Heart left ventricle (tissue), 16 donors: ENCODE measurements around the gene ATXN7L3. TPM values are rescaled to one million over a fixed set of nuclear protein-coding genes. Genes with fewer than 3 reads are reported as not detected.

Source experiments
- ATAC-seq, 4 donors: fragments of 200-7000 bp; cut with Tn5 transposase; one replicate each; pipeline ENCODE4 v1.9.1; 2020 to 2022; ENCODE audit warnings: moderate library complexity in 4 of 4, mild to moderate bottlenecking in 3 of 4, moderate number of reproducible peaks in 1 of 4
- DNase-seq, 5 donors: peaks; one replicate each; pipeline ENCODE4 v3.0.0-alpha.2; 2020
- H3K27ac ChIP-seq, 12 donors: fragments of 200-600 bp; sonication (generic) in 4 of 12; one replicate each; pipeline versions ENCODE4 v1.5.0 to v1.8.0; 2016 to 2022; ENCODE audit warnings: mild to moderate bottlenecking in 2 of 12
- H3K27me3 ChIP-seq, 9 donors: fragments of 200-600 bp; sonication (generic) in 2 of 9; one replicate each; pipeline versions ENCODE4 v1.5.1 to v1.8.0; 2016 to 2022; ENCODE audit warnings: mild to moderate bottlenecking in 3 of 9
- H3K36me3 ChIP-seq, 9 donors: fragments of 200-600 bp; sonication (generic) in 2 of 9; one replicate each; pipeline versions ENCODE4 v1.5.0 to v1.8.0; 2018 to 2022; ENCODE audit warnings: mild to moderate bottlenecking in 2 of 9
- H3K4me1 ChIP-seq, 12 donors: fragments of 200-600 bp; sonication (generic) in 4 of 12; one replicate each; pipeline versions ENCODE4 v1.5.0 to v1.8.0; 2016 to 2022; ENCODE audit warnings: mild to moderate bottlenecking in 3 of 12
- H3K4me3 ChIP-seq, 12 donors: fragments of 200-600 bp; sonication (generic) in 4 of 12; one replicate each; pipeline versions ENCODE4 v1.5.0 to v1.8.0; 2017 to 2022; ENCODE audit warnings: mild to moderate bottlenecking in 9 of 12, moderate library complexity in 4 of 12
- H3K9me3 ChIP-seq, 12 donors: fragments of 200-600 bp; sonication (generic) in 4 of 12; one replicate each; pipeline versions ENCODE4 v1.5.0 to v1.8.0; 2016 to 2022; ENCODE audit warnings: mild to moderate bottlenecking in 1 of 12
- POLR2A ChIP-seq, 2 donors: fragments of 450-650 bp; IDR thresholded peaks; one replicate each; pipeline ENCODE4 v1.6.1; 2017; ENCODE audit warnings: antibody characterized with exemption in 2 of 2, mild to moderate bottlenecking in 2 of 2, moderate library complexity in 2 of 2
- WGBS, 4 donors: extraction: QIAGEN DNeasy Blood & Tissue Kit in 2 of 4; methylation state at CpG; one replicate each; pipeline versions ENCODE4 v1.1.5 to v1.1.7; 2013 to 2018; 5-methylcytosine and 5-hydroxymethylcytosine counted together
- intact Hi-C, 10 donors: fragments of 100-400 bp; cut with DNase I; formaldehyde crosslinking; loops; one replicate each; pipeline versions ENCODE4 v1.11.1 to v1.14.2; 2022
- polyA plus RNA-seq, 2 donors: library from polyadenylated mRNA; stranded (reverse); fragments of 200-250 nt; gene quantifications; one replicate each; pipeline ENCODE4 v1.2.3, GENCODE V29; 2013
- total RNA-seq, 9 donors: library from RNA; depleted of rRNA in 2 of 9; stranded (reverse); fragments of >200 nt in 2 of 9; fragmentation: NEBNext Ultra II Directional in 3 of 9; extraction: Animal tissue kit (Norgen Biotek cat#: 25700) in 3 of 9; gene quantifications; one replicate each; pipeline versions ENCODE4 v1.1.0 to v1.2.4, GENCODE V29; 2016 to 2023
- TF ChIP-seq, protein P1 (sequence below), 12 donors: fragments of 200-600 bp; sonication (generic) in 4 of 12; IDR thresholded peaks; one replicate each; pipeline versions ENCODE4 v1.5.0 to v1.8.0; 2018 to 2022; ENCODE audit warnings: antibody characterized with exemption in 12 of 12, mild to moderate bottlenecking in 5 of 12
- donor health status: ischemic (EF 13 %, LVEDD 7.1; RV severe dilation, severe dysfunction).
- donor health status: healthy with polysubstance abuse.
- donor health status: DM: no; HTN: yes; CAD: no.
- donor health status: DM: no; HTN: no; CAD: no.
- donor health status: ischemic (EF 25% LVEDD 6.9; RV normal size, moderate dysfunction).
- donor health status: ischemic (EF 25% LVEDD 5.7; RV mildly dilated, moderate dysfunction).
- donor health status: healthy.
- donor health status: DM: yes; HTN: yes; CAD: no.
- donor health status: ischemic (EF 35%, LVEDD 5.7; RV mildly dilated, moderate dysfunction).
- donor health status: nonischemic (EF 11% LVEDD 7.7; RV severe dilation, severe dysfunction).
- donor health status: DM: yes; HTN: yes; CAD: no.
- donor health status: PGD.
- donor health status: ischemic (EF 29% LVEDD 5.4; RV normal size, mild dysfunction).
- donor health status: nonischemic (EF 23%, LVEDD 6.1; RV moderate dilation, normal function).

Gene ATXN7L3
- total and polyA plus RNA-seq, 11 donors: 24.1 to 54.4 (median 35.3) TPM

GRCh38 chr17:44212507-44213402 lies 13.1 kb upstream of the ATXN7L3 start:
- TF ChIP-seq, protein P1, sequence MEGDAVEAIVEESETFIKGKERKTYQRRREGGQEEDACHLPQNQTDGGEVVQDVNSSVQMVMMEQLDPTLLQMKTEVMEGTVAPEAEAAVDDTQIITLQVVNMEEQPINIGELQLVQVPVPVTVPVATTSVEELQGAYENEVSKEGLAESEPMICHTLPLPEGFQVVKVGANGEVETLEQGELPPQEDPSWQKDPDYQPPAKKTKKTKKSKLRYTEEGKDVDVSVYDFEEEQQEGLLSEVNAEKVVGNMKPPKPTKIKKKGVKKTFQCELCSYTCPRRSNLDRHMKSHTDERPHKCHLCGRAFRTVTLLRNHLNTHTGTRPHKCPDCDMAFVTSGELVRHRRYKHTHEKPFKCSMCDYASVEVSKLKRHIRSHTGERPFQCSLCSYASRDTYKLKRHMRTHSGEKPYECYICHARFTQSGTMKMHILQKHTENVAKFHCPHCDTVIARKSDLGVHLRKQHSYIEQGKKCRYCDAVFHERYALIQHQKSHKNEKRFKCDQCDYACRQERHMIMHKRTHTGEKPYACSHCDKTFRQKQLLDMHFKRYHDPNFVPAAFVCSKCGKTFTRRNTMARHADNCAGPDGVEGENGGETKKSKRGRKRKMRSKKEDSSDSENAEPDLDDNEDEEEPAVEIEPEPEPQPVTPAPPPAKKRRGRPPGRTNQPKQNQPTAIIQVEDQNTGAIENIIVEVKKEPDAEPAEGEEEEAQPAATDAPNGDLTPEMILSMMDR (IDR thresholded peaks at IDR 0.05): no peak
- no peak for TF ChIP-seq POLR2A (IDR thresholded peaks at IDR 0.05)

DNA sequence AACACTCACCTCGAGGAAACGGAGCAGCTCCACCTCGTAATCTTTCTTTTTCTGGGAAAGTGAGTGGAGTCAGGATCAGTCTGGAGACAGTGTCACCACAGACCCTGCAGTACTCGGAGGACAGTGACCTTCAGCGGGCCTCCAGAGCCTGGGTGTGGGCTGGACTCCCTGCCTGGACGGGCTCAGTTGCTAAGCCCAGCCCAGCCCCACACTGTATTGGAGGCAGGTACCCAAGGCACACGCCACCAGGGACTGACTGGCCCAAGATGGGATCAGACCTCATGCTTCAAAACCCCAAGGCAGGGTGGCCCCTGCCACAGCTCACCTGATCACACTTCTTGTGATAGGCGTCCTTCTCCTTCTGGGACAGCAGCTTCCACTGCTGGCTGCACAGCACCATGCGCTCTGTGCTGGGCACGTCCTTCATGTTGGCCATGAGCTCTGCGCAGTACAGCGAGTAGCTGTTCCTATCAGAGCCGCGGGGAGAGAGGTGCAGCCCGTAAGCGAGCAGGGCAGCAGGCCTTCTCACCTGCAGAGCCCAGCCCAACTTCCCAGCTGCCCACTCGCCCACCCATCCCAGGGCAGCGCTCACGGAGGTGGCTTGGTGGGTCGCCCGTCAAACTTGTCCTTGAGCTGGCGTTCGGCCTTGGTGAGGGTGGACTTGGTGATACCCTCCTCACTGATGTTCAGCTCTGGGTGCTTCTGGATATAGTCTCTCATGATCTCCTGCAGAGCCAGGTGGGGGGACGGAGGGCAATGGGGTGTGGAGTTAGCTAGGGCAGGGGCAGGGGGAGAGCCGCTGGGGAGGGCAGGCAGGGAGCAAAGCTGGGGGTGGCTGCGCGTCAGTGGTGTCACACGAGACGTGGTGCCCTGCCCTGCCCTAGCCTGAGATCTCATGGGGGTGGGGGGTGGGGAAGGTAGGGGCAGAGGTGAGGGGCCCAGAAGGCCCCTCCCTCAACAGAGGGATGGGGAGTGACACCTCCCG lies 11.9 kb upstream of the ATXN7L3 start:
- TF ChIP-seq, protein P1 (IDR thresholded peaks at IDR 0.05): no peak
- no peak for TF ChIP-seq POLR2A (IDR thresholded peaks at IDR 0.05)
- intact Hi-C loops: loop anchor here in 8 of 10 donors (2.0 to 10.0 kb wide), 5 partner anchors 115 to 293 kb away; partner anchors contain the start of genes GRN (in 2 of the 8) and GPATCH8 (in 1 of the 8)
- peaks cover 3 to 32% (median 19%) of the 10 kb centered on the region in 12 donors for H3K4me1 ChIP-seq

More at GRCh38 chr17:44212507-44213402, 13.1 kb upstream of the ATXN7L3 start:
- Histone ChIP-seq H3K4me1 (peaks cover 3 to 44% (median 31%) of the 10 kb centered on the region in 12 donors), H3K9me3 (no peaks in the 10 kb centered on the region), H3K36me3 (peaks cover 5 to 91% (median 79%) of the 10 kb centered on the region in 9 donors), H3K27me3 (no peaks in the 10 kb centered on the region), H3K27ac (no peak overlapping the region), H3K4me3 (no peak overlapping the region)
- intact Hi-C loops: loop anchor here in 4 of 10 donors (2.0 to 10.0 kb wide), 4 partner anchors 115 to 292 kb away; partner anchors contain the start of genes GRN (in 2 of the 4) and GPATCH8 (in 1 of the 4)
- 75 to 81% (median 77%) methylated on average over 22 to 31 of the region's 31 CpGs for WGBS, 4 donors
- ATAC-seq (no peak), DNase-seq (no peak)

GRCh38 chr17:44210342-44211192 lies 10.9 kb upstream of the ATXN7L3 start:
- WGBS, 4 donors: 9 to 57% (median 30%) methylated on average over 17 to 64 of the region's 64 CpGs
- TF ChIP-seq POLR2A (IDR thresholded peaks at IDR 0.05): peak in 1 of 2 donors; percentile 40
- TF ChIP-seq, protein P1 (IDR thresholded peaks at IDR 0.05): peak; percentile 97 to 100 (median 99)
- H3K4me1 ChIP-seq: peaks cover 3 to 22% (median 12%) of the 10 kb centered on the region in 12 donors
- H3K4me3 ChIP-seq: peak overlapping the region in 4 of 12 donors; percentile 5 to 33 (median 13)
- ATAC-seq: peak; percentile 85 to 94 (median 92)
- peak; percentile 88 to 95 (median 90) for DNase-seq
- no peaks in the 10 kb centered on the region for H3K27me3 ChIP-seq
- H3K27ac ChIP-seq: peak overlapping the region in 10 of 12 donors; percentile 30 to 73 (median 51)
- H3K36me3 ChIP-seq: peaks cover 0 to 90% (median 76%) of the 10 kb centered on the region in 9 donors
- intact Hi-C loops: loop anchor here in 7 of 10 donors (1.0 to 10.0 kb wide), 6 partner anchors 116 to 294 kb away; partner anchors contain the start of genes GRN (in 2 of the 7) and GPATCH8 (in 1 of the 7)
- H3K9me3 ChIP-seq: no peaks in the 10 kb centered on the region

More for the DNA sequence above, 11.9 kb upstream of the ATXN7L3 start:
- Histone ChIP-seq H3K36me3 (peaks cover 5 to 95% (median 84%) of the 10 kb centered on the region in 9 donors), H3K27ac (peak overlapping the region in 1 of 12 donors; percentile 60), H3K9me3 (no peaks in the 10 kb centered on the region), H3K4me3 (no peak overlapping the region), H3K27me3 (no peaks in the 10 kb centered on the region)
- ATAC-seq (peak in 1 of 4 donors; percentile 2), DNase-seq (no peak)
- 90 to 93% (median 91%) methylated on average over 27 to 30 of the region's 30 CpGs for WGBS, 4 donors
